ENCODE measurements around the gene LRRC73.
"Not testable (repeated sequence)": the region's sequence is repeated elsewhere in the genome, so short reads cannot be mapped to it uniquely, and the experiment has no call there.

Gene LRRC73, protein sequence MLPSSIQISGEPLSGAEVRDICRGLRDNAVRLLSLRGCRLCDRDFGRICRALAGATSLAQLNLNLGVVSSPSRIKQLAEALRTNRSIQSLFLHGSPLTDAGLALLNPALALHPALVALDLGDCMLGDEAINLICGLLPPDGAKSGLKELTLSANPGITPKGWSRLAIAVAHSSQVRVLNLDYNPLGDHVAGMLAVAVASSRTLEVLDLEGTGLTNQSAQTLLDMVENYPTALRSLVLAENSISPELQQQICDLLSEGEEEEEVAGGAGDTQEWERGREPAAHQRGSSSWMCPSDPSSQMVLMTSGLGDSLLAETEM

DNA sequence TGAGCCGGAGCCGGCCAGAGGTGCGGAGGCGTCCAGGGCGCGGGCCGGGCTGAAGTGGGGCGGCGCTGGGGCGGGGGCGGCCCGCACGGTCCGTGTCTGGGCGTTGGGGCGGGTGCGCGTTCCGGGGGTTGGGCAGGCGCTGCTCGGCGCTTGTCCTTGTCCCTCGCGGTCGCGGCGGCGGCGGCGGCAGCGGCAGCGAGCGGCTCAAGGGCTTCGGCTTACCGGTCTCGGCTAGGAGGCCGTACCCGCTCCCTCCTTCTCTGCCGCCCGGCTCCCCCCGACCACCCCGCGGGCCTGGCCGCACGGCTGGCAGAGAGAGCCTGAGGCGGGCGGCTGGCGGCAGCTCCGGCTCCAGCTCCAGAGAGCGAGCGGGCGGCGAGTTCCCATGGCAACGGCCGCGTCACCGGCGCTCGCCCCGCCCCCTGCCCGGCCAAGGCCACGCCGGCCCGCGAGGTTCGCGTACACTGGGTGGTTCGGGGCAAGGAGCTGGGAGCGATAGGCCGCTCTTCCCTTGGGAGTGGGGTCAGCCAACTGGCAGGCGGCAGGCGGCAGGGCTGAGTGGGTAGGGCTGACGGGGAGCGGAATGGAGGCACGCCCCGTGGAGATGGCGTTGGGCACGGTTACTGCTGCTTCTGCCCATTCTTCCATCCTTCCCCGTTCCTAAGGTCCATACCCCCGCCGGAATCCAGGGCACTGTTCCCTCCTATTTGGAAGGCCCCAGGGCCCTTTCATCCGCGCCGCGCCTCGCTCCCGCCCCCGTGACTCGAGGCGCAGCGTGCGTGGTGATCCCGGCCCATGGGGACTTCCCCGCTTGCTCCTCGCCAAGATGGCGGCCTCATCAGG is at the start of gene LRRC73:
TSS of gene LRRC73 (minus strand) at position 363 of the 843 bp plus-strand sequence. CDS start 561 bp downstream, outside the sequence.
- DNase-seq, result peak; percentile 84

DNA sequence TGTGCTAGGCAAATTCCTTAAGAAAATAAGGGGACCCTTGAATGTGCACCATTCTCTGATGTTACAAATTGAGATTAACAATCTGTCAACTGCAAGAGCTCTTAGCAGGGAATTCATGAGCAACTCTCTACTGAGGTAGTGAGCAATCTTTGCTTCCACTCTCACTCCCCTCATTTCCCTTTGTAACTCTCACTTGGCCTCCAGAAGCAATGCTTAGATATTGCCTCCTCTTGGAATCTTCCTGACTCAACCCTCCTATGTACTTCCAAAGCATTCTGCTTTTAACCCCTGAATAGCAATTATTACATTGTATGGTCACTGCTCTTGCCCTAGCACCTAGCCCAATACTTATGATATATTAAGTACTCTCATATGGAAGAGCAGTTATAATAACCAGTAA is 49.2 kb upstream of the LRRC73 start:
- no peak for DNase-seq

DNA sequence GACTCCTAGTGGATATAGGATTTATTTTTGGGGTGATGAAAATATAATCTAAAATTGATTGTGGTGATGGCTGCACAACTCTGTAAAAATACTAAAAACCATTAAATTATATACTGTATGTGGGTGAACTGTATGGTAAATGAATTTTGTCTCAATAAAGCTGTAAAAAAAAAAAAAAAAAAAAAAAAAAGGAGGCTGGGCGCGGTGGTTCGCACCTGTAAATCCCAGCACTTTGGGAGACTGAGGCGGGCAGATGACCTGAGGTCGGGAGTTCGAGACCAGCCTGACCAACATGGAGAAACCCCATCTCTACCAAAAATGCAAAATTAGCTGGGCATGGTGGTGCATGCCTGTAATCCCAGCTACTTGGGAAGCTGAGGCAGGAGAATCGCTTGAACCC is 47.5 kb upstream of the LRRC73 start:
- not testable (repeated sequence) for DNase-seq

DNA sequence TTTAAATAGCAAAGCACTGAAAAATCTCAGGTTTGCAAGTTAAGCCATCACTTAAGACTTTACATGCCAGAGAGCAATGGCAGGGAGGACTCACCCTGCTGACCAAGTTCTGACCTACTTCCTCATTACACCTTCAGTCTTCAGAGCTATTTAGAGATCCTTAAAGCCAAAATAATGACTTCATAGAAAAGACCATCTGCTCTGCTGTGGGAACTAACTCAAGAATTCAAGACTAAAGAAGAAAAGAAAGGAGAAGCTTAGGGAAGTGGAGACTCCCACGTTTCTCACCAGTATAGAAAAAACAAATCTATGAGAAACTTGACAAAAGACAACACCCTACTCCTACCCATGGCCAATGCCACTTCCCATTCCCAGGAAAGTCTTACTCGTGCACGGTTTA is 37.1 kb upstream of the LRRC73 start:
- no peak for DNase-seq

DNA sequence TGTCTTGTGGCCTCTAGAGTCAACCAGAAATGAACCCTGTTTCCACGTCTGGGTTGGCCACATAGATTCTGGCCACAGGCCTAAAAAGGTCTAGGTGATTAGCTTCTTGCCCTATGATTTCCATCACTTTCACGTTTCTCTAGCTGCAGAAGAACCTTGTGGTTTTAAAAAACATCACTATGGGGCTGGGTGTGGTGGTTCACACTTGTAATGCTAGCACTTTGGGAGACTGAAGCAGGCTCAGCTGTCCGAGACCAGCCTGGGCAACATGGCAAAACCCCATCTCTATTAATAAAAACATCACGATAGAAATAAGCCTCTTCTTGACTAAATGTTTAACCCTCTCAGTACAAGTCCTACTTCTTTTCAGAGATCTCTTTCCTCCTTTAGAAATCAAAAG is 34.3 kb upstream of the LRRC73 start:
- no peak for DNase-seq

DNA sequence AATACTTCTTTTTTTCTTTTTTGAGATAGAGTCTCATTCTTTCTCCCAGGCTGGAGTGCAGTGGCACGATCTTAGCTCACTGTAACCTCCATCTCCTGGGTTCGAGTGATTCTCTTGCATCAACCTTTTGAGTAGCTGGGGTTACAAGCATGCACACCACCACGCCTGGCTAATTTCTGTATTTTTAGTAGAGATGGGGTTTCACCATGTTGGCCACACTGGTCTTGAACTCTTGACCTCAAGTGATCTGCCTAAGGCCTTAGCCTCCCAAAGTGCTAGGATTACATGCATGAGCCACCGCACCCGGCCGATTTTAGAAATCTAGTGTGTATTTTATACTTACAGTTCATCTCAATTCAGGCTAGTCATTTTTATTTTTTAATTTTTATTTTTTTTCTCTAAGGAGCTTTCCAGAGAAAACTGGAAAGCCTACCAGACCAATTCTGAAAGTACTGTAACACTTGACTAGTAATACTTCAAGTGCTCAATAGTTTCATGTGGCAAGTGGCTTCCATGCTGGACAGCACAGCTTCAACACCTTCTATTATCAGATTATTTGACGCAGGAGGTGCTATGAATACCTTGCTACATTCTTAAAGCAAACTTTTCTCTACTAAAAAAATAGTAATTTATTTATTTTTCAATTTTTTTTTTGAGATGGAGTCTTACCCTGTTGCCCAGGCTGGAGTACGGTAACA is 31.8 kb upstream of the LRRC73 start:
- DNase-seq, result no peak

DNA sequence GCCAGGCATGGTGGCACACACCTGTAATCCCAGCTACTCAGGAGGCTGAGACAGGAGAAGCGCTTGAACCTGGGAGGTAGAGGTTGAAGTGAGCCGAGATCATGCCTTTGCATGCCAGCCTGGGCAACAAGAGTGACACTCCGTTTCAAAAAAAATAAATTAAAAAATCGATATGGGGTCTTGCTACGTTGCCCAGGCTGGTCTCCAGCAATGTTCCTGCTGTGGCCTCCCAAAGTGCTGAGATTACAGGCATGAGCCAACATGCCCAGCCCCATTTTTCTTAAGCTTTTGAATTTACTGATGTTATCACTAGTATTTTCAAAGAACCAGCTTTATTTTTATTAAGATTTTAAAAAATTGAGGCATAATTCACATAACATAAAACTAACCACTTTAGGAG is 30.4 kb upstream of the LRRC73 start:
- DNase-seq, result no peak

DNA sequence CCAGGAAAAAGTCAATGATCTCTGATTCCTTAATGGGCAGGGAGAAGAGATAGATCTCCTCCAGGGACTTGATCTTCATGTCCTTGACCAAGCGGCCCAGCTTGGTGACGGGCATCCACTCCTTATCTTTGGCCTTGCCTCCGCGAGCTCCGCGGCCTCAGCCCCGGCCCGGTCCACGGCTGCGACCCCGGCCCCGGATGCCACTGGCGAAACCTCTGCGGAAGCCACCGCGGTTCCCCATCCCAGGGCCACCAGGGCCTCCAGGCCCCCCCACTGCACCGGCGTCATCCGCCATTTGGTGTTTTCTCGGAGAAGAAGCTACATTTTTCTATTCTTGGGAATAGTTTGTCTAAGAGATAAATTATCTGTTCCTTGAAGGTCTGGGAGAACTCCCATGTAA is 29.3 kb upstream of the LRRC73 start:
- DNase-seq, result not testable (repeated sequence)

DNA sequence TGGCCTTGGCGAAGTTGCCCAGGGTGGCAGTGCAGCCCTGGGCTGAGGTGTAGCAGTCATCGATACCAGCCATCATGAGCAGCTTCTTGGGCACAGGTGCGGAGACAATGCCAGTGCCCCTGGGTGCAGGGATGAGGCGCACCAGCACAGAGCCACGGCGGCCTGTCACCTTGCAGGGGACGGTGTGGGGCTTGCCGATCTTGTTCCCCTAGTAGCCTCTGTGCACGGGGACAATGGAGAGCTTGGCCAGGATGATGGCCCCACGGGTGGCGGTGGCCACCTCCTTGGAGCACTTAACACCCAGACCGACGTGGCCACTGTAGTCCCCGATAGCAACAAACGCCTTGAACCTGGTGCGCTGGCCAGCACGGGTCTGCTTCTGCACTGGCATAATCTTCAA is 28.8 kb upstream of the LRRC73 start:
- DNase-seq, result not testable (repeated sequence)

DNA sequence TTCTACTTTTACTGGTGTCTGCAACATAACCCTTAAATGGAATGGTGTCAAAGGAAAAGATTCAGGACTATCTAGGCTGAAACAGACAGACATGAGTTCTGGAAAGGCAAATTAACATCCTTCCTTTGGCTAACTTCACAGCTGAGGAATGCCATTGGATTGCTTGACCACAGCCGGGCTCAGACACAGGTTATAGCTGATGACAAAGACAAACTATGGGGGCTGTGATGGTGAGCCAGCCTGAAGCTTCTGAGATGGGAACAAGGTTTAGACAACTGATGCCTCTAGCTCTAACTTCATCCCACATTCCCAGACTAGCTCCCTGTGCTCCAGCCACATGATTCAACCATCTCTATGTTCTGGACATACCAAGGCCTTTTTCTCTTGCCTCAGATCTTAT is 22.1 kb upstream of the LRRC73 start:
- no peak for DNase-seq

DNA sequence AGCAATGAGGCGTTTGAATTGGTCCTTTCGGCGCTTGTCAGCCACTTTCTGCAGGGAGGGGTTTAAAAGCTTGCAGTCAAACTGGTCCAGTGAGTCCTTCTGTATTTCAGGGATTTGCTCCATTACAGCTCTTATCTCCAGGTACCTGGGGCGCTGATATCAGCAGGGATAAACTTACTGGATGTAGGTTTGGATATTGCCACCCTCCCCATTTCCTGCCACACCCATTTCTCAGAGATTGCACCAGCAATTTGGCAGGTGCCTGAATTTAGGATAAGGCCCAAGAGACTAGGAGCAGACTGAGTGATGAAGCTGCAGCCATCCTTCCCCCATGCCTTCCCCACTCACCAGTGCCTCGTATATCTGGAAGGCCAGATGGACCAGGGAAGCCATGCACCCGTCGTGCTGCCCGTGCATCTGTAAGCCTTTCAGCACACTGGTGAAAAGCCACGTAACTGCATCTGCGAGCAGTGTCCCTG is 14.4 kb upstream of the LRRC73 start:
- DNase-seq, result no peak

DNA sequence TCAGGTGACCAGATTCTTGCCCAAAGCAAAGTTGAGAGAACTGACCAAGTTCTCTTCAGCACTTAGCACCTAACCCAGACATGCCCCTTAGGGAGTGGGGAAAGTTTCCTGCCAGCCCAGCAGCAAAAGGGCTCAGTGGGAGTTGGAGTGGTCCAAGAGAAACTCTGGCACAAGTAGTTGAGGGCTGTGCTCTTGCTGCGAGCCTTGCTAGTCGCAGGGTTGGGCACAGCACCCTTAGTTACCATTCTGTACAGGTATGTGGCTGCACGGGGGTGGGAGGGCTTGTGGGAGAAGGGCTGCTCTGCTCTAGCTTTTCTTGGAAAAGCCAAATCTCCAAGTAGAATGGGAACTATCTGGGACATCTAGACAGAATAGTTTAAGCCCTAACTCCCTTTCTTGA is 13.1 kb upstream of the LRRC73 start:
- DNase-seq, result no peak

DNA sequence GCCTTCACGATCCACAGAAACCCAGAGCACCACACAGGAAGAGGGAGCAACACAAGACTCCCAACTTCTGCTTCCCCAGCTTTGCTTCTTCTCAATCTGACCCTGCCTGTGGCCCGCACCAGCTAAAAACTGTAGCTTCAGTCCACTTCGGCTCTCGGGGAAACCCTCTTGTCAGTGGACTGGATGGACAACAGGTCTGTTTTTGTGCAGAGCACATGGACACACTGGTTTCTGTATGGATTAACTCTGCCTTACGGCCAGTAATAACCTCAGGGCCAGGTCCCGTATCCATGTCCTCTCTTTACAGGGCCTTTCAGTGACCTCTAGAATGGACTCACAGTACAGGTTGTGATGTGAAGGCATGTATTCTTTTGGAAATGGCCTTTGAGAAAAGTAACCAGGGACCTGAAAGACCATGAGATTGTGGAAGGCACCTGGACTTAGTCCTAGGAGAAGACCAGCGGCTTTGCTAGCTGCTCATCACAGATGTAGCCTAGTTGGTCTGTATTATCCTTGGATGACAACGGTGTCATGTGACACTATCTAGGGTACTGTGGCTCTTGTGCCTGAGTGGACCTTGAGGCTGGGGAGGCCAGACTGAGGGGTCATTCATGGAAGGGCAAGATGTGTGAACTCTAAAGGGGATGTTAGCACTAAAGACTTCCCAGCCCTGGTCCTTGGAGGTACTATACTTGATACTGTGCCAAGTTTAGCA is 12.6 kb upstream of the LRRC73 start:
- no peak for DNase-seq

DNA sequence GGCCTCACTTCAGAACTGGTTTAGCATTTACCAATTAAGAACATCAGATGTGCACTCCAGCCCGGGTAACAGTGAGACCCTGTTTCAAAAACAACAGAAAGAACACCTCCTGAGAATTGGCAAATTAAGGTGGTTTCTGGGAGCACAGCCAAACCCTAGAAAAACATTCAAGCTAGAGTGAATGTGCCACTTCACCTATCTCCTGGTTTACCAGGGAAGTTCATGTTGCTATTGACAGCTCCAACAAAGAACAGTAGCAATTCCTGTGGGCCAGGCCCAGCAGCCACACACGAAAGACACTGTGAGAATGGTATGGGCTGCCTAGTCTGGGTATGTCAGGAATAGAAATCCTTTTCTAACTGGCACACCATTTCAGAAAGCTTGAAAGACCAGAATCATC is 11.7 kb upstream of the LRRC73 start:
- DNase-seq, result no peak

DNA sequence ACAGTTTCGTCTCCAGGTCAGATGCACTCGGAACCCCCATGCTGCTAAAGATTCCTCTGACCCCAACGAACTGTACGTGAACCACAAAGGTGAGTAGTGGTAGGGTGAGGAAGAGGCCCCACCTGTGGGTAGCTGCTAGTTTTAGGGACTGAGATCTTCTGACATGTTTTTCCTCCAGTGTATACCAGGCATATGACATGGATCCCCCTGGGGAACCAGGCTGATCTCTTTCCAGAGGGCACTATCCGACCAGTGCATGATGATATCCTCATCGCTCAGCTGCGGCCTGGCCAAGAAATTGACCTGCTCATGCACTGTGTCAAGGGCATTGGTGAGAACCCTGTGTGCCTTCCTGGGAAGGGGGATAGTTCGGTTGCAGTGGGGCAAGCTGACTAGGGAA is 10.0 kb upstream of the LRRC73 start:
- DNase-seq, result no peak

DNA sequence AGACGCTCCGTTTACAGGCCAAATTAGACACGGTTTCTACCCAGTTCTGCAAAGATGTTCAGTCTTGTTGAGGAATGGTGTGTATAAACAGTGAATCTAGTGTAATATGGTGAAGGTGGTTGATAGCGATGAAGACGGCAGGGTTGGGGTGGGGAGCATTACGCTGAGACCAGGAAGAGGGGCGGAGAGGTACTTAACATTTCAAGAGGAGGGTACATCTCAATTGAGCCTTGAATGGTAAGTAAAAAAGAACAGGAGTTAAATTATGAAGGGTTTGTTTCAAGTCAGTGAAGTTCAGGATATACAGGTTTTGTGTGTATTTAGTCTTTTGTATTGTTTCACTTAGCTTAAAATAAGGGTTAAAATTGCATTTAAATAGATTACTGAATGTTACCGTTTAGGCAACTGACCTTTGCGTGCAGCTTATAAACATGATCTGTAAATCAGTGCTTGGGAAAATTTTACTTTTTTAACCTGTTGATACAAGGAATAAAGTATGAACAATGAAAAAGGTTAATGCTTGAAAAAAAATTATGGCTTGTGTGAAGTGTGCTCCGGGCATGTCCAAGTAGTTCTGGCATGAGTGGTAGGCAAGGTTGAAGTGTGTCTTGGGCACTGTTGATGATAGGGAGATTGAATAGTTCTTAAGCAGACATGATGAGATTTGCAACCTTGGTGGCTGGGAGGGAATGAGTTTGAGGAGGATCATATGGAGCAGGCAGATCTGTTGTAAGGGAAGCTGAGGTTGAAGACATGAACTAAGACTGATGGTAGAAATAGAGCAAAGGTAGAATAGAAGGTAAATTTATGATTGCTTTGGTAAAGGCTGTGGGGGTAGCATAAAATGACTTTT is 7.6 kb upstream of the LRRC73 start:
- DNase-seq, result no peak

DNA sequence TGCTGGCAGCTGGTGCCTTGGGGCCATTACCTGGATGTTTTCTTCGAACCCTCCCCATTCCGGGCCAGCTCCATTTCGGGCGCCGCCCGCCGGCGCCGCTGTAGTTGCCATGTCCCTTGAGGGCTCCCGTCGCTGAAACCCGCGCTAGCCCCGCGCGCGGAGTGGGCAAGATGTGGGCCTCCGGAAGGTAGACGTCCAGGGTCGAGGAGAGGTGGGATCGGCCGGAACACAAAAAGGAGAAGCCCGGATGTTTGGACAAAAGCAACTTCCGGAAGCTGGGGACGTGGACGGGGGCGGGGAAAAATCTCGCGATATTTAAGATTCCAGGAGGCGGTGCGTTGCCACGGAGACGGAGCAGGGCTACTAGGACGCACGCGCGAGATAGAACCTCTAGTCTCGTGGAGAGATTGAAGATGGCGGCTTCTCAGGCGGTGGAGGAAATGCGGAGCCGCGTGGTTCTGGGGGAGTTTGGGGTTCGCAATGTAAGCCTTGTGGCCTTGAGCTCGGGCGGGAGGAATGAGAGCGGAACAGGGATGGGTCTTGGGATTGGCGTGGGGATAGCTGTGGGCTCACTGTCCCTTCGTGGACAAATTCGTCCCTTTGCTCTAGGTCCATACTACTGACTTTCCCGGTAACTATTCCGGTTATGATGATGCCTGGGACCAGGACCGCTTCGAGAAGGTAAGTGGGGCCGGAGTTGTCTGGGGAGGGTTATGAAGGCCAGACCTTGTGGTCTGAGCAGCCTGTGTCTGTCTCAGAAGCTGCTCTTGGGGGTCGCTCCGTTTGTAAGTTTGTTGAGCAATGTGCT is 6.8 kb upstream of the LRRC73 start, which contains the start of the genes POLR1C and YIPF3:
TSS of gene POLR1C (plus strand) at position 393 of the 808 bp plus-strand sequence. CDS start at position 414, 21 bp downstream.
TSS of gene YIPF3 (minus strand) at position 230 of the 808 bp plus-strand sequence. CDS start at position 111, 119 bp downstream.
- DNase-seq, result peak; percentile 99

DNA sequence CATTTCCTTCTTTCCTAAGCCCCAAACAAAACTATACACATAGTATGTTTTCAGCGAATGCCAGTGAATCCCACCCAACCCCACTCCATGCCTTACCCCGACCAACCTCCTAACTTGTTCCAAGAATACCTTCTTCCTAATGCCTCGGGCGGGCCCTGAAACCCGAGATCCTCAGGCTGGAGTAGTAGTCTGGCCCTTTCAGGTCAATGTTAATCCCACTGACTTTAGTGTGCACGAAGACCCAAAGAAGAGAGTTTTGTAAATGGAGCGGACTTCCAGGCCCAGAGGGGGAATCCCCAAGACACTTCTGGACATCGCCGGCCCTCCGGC is 6.2 kb upstream of the LRRC73 start:
- DNase-seq, result no peak

DNA sequence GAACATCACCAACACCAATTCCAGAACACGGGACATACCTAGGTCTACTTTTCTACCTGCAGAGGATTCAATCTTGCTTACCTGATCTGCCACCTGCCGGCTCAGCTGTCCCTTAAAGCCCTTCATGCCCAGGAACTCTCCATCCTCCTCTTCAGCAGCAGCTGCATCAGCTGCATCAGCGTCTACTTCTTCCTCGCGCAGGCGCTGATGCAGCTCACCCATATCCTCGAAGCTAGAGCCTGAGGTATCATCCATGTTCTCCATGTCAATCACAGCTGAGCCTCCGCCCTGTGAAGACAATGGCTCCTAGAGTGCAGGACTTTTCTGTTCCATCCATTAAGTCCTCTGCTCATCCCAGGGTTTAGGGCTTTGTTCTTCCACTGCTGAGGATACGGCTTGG is 5.7 kb upstream of the LRRC73 start:
- DNase-seq, result no peak

DNA sequence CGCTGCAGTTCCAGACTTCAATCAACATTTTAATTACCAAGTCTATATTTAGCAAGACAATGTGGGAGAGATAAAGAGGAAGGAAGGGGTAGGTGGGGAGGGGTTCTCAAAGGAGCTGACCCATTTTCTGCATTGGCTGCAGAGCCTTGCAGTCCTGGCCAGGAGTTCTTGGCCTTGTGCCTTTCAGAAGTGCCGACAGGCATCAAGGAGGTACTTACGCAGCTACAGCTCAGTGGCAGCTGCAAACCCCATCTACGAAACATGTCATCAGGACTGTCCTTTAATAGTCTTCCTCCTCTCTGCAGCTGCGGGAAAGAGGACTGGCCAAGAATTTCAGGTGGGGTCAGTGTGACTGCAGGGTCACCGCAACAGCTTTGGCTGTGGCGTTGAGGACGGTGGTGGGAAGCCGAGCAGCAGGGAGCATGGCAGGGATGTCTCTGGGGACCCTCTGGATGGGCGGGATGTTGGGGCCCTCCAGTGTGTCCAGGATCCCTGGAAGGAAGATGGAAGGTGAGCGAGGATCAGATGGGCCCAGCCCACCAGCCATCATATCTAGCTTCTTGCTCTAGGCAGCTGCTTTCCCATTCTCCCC is 1.8 kb upstream of the LRRC73 start:
- DNase-seq, result no peak

DNA sequence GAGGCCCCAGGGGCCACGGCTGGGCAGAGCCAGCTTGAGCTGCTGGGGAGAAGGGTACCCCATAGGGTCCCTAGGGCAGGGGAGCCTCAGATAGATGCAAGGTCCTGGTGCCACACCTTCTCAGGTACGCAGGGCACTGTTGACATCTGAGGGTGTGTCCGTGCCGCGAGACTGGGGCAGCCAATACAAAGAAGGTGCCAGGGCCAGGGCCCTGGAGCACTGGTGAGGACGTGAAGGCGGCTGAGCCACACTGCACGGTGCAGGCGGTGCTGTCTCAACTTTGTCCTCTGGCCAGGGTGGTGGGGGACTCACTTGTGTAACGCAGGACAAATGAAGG is 649 bp upstream of the LRRC73 start:
- no peak for DNase-seq

Data from EL (cell line).